NCI-H2107 treated with DMSO at 0.1 percent for 48 hours (cell line): ENCODE data around the gene SEMA3A.

ENCODE experiments used
- DNase-seq: peaks from one replicate; lab custom pipeline; 2025; ENCODE audit not compliant: unreplicated experiment; lab: John Stamatoyannopoulos, UW

SEMA3A gene

GRCh38 chr7:84022684-84023308 lies 171.8 kb downstream of the SEMA3A start:
- DNase-seq = peak; percentile 96

GRCh38 chr7:84022009-84022408 lies 172.6 kb downstream of the SEMA3A start:
- DNase-seq = no peak

DNA sequence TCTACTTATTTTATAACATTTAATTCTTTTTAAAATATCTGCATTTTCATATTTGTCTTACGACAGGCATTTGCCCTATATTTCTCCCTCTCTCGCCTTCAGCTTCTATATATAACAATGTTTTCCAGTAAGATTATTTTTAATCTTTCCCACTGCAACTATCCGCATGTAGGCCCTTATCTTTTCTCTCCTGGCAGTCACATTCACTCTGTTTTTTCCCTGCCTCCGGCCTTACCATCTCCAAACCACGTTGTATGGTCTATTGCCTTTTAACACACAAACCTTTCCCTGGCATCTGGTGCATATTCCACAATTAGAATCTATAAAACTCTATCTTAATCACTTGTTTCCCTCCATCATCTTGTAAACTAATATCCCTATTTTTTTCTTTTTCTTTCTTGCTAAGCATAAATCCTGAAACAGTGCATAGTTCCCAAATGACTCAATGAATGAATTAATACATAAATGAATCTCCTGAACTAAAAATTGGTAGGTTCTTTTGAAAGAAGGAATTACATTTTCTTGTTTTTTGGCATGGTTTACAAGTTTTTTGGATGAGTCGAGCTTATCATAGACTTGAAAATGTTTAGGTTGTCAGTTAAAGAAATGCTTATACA lies 173.2 kb downstream of the SEMA3A start:
- no peak for DNase-seq

- DNase-seq = no peak
Measured at GRCh38 chr7:84017651-84018050, 176.9 kb downstream of the SEMA3A start.

GRCh38 chr7:84013616-84014240 lies 180.9 kb downstream of the SEMA3A start:
- no peak for DNase-seq

DNA sequence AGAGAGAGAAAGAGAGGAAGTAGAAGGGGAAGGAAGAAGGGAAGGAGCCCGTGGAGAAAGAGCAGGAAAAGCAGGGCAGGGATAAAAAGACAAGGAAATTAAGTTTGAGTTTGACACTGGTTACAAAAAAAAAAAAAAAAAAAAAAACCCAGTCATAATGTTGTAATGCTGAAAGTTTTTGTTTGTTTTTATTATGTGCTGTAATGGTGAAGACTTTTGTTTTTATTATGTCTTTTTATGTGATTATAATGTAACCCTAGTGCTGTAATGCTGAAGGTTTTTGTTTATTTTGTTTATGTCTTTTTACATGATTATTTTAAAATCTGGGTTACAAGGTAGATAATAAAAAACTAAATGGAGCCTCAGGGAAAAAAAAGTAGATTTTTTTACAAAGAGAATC lies 184.8 kb downstream of the SEMA3A start:
- DNase-seq = no peak

DNA sequence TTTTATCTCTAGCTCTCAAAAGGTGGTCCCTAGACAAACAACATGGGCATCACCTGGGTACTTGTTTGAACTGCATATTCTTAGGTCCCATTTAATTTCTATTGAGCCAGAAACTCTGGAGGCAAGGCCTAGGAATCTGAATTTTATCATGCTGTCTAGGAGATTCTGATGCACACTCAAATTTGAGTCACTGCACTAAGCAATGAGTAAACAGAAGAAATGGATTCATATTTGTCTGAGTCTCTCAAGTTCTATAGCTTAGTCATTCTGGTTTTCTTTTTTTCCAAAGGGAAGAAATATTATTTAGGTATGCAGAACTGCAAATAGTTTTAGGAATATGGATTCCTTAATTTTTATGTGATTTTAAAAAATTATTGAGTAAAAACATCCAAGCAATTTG lies 185.5 kb downstream of the SEMA3A start:
- no peak for DNase-seq

- DNase-seq = no peak
Measured at GRCh38 chr7:84003191-84003590, 191.4 kb downstream of the SEMA3A start.

DNA sequence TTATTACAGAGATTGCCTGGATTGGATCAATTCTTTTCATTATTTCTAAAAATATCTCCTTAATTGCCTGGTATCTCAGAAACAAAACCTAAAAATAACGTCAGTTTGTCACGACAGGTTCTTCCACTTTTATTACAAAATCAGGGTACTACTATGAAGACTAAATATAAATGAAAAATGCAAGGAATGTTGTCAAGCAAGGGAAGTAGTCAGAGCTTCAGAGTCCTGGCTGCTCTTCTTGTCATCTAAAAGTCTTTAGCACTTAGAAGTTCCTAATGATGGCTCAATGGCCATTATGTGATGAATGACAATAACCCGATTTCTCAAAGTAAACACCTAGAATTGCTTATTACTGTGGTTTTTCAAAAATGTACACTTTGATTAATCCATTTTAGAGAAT lies 192.2 kb downstream of the SEMA3A start:
- no peak for DNase-seq

DNA sequence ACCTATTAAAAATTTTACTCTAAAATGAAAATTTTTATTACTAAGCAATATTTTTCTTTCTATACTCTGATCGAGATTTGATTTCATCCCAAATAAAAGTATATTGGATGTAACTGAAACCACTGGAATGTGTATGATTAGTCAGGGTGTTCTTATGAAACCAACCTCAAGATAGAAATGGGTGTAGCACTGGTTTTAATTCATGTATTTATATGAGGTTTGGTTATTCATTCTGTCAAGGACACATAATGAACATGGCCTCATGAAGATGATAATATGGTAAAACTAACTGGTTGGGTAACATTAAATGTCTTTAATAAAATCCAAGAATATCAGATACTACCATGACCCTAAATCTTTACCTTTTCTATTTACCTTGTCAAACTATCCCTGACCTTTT lies 197.7 kb downstream of the SEMA3A start:
- DNase-seq = no peak

- no peak for DNase-seq
Measured at GRCh38 chr7:83987764-83988163, 206.8 kb downstream of the SEMA3A start.

DNA sequence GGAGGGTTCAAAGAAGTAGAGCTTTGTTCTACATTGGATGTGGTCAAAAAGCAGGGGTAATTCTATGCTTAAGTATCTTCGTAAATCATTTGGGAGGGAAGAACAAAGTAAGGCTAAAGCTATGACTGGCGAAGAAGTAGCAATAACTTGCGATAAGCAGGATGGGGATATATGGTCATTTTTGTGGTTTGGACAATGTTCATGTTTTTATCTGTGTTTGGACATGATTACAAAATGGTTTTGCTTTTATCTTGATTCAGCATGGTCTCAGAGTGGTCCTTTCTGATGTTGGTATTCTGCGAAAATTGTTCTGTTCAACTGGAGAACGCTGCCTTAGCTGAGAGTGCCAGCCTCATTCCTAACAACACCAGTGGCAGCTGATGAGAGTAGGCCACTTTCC lies 208.8 kb downstream of the SEMA3A start:
- no peak for DNase-seq

GRCh38 chr7:83984591-83984990 lies 210.0 kb downstream of the SEMA3A start:
- no peak for DNase-seq

- DNase-seq = no peak
Measured at GRCh38 chr7:83984076-83984475, 210.5 kb downstream of the SEMA3A start.

- DNase-seq = no peak
Measured at GRCh38 chr7:83983606-83984005, 211.0 kb downstream of the SEMA3A start.

DNA sequence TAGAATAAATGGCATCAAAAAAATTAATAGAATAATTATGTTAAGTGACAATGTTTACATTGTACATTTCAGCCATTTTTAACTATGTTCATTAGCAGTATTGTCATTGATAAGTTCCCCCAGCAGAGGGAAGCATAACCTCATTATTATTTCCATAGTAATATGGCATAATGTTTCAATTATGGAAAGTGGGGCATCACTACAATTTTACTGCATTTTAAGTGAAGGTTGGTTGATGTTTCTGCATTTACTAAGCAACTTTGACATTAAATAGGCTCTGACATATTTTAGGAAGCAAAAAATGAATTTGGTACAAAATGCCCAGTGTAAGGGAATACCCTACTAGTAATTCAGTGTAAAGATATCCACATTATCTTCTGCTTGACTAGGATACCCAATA lies 218.3 kb downstream of the SEMA3A start:
- DNase-seq = peak; percentile 41

DNA sequence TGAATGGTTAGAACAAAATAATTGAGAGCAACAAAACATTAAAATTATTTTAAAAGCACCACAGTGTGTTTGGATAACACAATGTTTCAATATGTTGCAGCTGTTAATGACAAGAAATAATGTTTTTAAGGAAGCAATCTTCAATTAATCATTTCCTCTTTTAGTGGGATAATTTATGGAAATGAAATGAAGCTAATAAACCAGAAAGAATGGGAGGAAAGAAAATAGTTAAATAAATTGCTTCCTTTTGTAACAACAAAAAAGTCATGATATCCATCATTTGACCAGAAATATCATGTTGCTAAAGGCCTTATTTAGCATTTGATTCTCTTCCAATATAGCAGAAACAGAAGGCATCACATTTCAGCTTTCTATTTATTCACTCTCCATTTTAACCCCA lies 224.5 kb downstream of the SEMA3A start:
- no peak for DNase-seq

DNA sequence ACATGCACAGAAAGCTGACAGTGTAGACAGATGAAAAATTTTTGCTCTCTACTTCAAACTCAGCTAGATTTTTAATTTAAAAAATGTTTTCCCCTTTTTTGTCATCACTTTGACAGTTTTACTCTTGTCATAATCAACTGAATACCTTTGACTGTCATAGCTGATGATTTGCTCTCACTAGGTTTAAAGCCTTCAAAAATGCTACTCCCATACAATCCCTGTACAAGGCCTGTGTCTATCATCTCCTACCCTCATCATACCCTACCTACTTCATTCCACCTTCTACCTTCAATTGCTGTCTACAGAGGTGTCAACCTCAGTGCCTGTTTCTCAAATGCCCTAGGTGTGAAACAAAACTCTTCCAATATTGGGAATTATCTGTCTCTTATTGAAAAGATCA lies 230.3 kb downstream of the SEMA3A start:
- no peak for DNase-seq

DNA sequence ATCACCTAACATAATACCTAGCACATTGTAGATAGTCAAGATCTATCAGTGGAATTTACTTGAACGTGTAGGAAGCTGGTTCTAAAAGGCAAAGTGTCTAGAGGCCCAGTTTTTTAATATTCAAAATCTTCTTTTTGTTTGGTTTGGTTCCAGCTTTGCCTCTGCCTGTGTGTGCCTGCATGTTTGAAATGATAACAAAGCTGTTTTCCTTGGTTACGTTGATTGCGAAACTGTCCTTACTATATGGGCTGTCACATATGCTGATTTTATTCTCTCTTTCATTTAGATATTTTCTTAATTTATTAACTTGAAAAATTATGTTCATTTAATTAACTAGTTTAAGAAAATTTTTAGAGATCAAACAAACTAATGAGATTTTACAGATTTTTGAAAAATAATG lies 237.3 kb downstream of the SEMA3A start:
- DNase-seq = no peak

GRCh38 chr7:83956104-83956503 lies 238.5 kb downstream of the SEMA3A start:
- no peak for DNase-seq

DNA sequence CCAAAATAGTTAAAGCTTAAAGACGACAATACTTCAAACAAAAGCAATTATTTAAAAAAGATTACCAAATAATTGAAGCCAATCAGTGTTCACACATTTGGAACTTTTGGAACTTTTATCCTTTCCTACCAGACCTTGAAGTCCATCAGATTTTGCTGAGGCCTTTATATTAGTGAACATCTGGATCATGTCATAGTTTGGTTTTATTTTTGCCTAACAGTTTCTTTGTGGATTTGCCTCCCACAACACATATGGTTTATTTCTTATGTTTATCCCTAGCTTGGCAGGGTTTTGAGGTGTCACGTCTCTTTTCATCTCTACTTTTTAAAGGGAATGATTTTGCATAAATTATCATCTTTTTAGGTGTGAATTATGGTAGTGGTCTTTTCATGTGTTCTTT lies 242.4 kb downstream of the SEMA3A start:
- DNase-seq = no peak

DNA sequence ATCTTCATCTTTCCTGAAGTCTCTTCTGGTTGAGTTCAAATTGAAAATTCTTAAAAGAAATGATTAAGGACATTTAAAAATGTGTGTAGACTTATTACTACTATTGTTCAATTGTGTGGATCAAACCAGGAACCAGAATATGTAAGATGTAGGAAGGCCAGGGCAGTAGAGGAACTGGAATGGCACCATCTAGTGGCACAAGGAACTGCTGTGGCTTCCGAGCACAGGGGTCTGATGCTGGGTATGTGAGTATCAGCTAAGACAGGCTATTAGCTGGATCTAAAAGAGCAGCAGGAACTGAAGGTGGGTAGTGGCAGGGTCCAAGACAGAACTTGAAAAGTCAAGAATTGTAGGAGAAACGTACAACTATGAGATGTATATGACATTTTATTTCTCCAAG lies 247.3 kb downstream of the SEMA3A start:
- no peak for DNase-seq

DNA sequence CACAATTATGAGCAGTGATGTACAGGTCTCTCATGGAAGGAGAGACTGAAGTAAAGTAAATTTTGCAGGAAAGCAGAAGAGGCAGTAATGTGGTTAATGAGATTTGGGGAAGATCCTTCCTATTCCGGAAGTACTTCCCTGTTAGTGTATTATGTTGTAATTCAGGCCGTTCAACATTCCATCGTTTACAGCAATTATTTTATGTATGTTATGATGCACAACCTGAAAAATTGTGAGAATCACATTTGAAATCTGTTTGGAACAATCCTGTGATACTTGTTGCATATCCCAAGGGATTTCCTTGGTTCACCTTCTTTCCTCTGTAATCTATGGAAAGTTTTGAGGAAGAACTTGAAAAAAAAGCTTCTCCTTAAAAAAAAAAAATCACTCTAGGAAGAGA lies 247.8 kb downstream of the SEMA3A start:
- no peak for DNase-seq
